ENCODE results near the gene EXOSC3. TPM values are rescaled to one million over a fixed set of nuclear protein-coding genes. Genes with fewer than 3 reads are reported as not detected.

The EXOSC3 gene
- total RNA-seq, 4 donors from 2014 or later, result 2.6 to 46.2 (median 14.7) TPM

- WGBS, 2 donors (ENCODE audit: low coverage in 1 of 2), result 60 to 68% methylated on average over 1 to 3 of the region's 3 CpGs
- TF ChIP-seq EP300 (IDR thresholded peaks at IDR 0.05; ENCODE audit: low read depth), result no peak
- no peak for TF ChIP-seq CTCF (IDR thresholded peaks at IDR 0.05)
- TF ChIP-seq POLR2AphosphoS5 (IDR thresholded peaks at IDR 0.05), result no peak
- TF ChIP-seq POLR2A (IDR thresholded peaks at IDR 0.05), result no peak
- in situ Hi-C loops (cut with MboI; ENCODE audit: low pct_ligation_motif_present in 1 of 4, low pct_unique_long_range_greater_than_20kb in 1 of 4, low sequenced_read_pairs in 3 of 4) (loop anchor here in 1 of 4 donors (25.0 kb wide), 1 partner anchor 99 kb away; the partner anchor contains the start of gene FRMPD1), intact Hi-C loops (cut with DNase I; ENCODE audit: low total_unique reads) (no loop called here)
- H3K9me3 ChIP-seq, result no peaks in the 10 kb centered on the region
- H3K4me3 ChIP-seq, result no peak overlapping the region
- H3K27me3 ChIP-seq, result no peaks in the 10 kb centered on the region
- DNase-seq, result no peak
- peaks cover 0 to 8% (median 0%) of the 10 kb centered on the region in 4 donors for H3K36me3 ChIP-seq
- H3K27ac ChIP-seq, result no peak overlapping the region
- no peaks in the 10 kb centered on the region for H3K4me1 ChIP-seq
These were observed 23.4 kb downstream of the EXOSC3 start for GRCh38 chr9:37761511-37761910.

GRCh38 chr9:37760416-37761161 lies 24.3 kb downstream of the EXOSC3 start:
- intact Hi-C loops (cut with DNase I; ENCODE audit: low total_unique reads) (no loop called here), in situ Hi-C loops (cut with MboI; ENCODE audit: low pct_ligation_motif_present in 1 of 4, low pct_unique_long_range_greater_than_20kb in 1 of 4, low sequenced_read_pairs in 3 of 4) (loop anchor here in 1 of 4 donors (25.0 kb wide), 1 partner anchor 98 kb away; the partner anchor contains the start of gene FRMPD1)
- no peak for TF ChIP-seq POLR2AphosphoS5 (IDR thresholded peaks at IDR 0.05)
- TF ChIP-seq EP300 (IDR thresholded peaks at IDR 0.05; ENCODE audit: low read depth), result no peak
- TF ChIP-seq CTCF (IDR thresholded peaks at IDR 0.05), result no peak
- TF ChIP-seq POLR2A (IDR thresholded peaks at IDR 0.05), result no peak
- Histone ChIP-seq H3K4me1 (no peaks in the 10 kb centered on the region), H3K27ac (no peak overlapping the region), H3K27me3 (no peaks in the 10 kb centered on the region), H3K4me3 (no peak overlapping the region), H3K9me3 (no peaks in the 10 kb centered on the region), H3K36me3 (peaks cover 0 to 8% (median 0%) of the 10 kb centered on the region in 4 donors)
- no peak for DNase-seq
- WGBS, 2 donors (ENCODE audit: low coverage in 1 of 2), result 84 to 89% methylated on average over 7 of the region's 7 CpGs

- in situ Hi-C loops (cut with MboI; ENCODE audit: low pct_ligation_motif_present in 1 of 4, low pct_unique_long_range_greater_than_20kb in 1 of 4, low sequenced_read_pairs in 3 of 4) (loop anchor here in 1 of 4 donors (25.0 kb wide), 1 partner anchor 96 kb away; the partner anchor contains the start of gene FRMPD1), intact Hi-C loops (cut with DNase I; ENCODE audit: low total_unique reads) (no loop called here)
- Histone ChIP-seq H3K4me1 (peaks cover 4 to 9% (median 7%) of the 10 kb centered on the region in 4 donors), H3K4me3 (no peak overlapping the region), H3K9me3 (no peaks in the 10 kb centered on the region), H3K27me3 (no peaks in the 10 kb centered on the region), H3K36me3 (no peaks in the 10 kb centered on the region), H3K27ac (no peak overlapping the region)
- no peak for DNase-seq
- TF ChIP-seq EP300 (IDR thresholded peaks at IDR 0.05; ENCODE audit: low read depth) (no peak), POLR2AphosphoS5 (IDR thresholded peaks at IDR 0.05) (no peak), CTCF (IDR thresholded peaks at IDR 0.05) (no peak), POLR2A (IDR thresholded peaks at IDR 0.05) (no peak)
- WGBS, 2 donors (ENCODE audit: low coverage in 1 of 2), result 84 to 90% methylated on average over 2 to 3 of the region's 3 CpGs
These were observed 26.1 kb downstream of the EXOSC3 start for GRCh38 chr9:37758747-37759146.

- no peaks in the 10 kb centered on the region for H3K36me3 ChIP-seq
- intact Hi-C loops (cut with DNase I; ENCODE audit: low total_unique reads), result no loop called here
- 3 to 10% methylated on average over 8 to 39 of the region's 40 CpGs for WGBS, 2 donors (ENCODE audit: low coverage in 1 of 2)
- peaks cover 4 to 12% (median 9%) of the 10 kb centered on the region in 4 donors for H3K4me1 ChIP-seq
- H3K9me3 ChIP-seq, result no peaks in the 10 kb centered on the region
- H3K27ac ChIP-seq, result peak within 1 kb of the TSS; percentile 74 to 88 (median 84)
- TF ChIP-seq POLR2AphosphoS5 (IDR thresholded peaks at IDR 0.05), result no peak
- TF ChIP-seq CTCF (IDR thresholded peaks at IDR 0.05), result peak in 1 of 5 experiments; percentile 32
- TF ChIP-seq POLR2A (IDR thresholded peaks at IDR 0.05), result peak; percentile 39
- peak; percentile 68 for DNase-seq
- in situ Hi-C loops (cut with MboI; ENCODE audit: low pct_ligation_motif_present in 1 of 4, low pct_unique_long_range_greater_than_20kb in 1 of 4, low sequenced_read_pairs in 3 of 4), result loop anchor here in 1 of 4 donors (25.0 kb wide), 1 partner anchor 91 kb away; the partner anchor contains the start of gene FRMPD1
- peak within 1 kb of the TSS; percentile 63 to 90 (median 78) for H3K4me3 ChIP-seq
- H3K27me3 ChIP-seq, result no peaks in the 10 kb centered on the region
These were observed 31.2 kb downstream of the EXOSC3 start, which contains the start of gene TRMT10B for GRCh38 chr9:37753489-37754190. TSS of gene TRMT10B (plus strand) at chr9:37753805. CDS start at chr9:37761932, 8,127 bp downstream.

Measured in transverse colon (tissue), 4 donors.